HFF-Myc (cell line): ENCODE data around the gene CRMP1.

Experiments used
- DNase-seq: peaks from one replicate; pipeline ENCODE4 v3.0.0-alpha.2; 2011; ENCODE audit warnings: low read depth; ENCODE audit errors: extremely low read depth
- H3K4me3 ChIP-seq: replicated peaks from 2 replicates; pipeline ENCODE4 v1.5.1; 2011; ENCODE audit warnings: low read depth, mild to moderate bottlenecking, control low read depth, low read length
- CTCF ChIP-seq: IDR thresholded peaks from 2 replicates; pipeline ENCODE4 v1.5.1; 2012; ENCODE audit warnings: mild to moderate bottlenecking, low read depth, low read length, control low read depth; ENCODE audit errors: missing control alignments

Gene CRMP1

GRCh38 chr4:5870701-5871100 lies 22.2 kb downstream of the CRMP1 start:
- no peak for TF ChIP-seq CTCF
- no peak for DNase-seq
- H3K4me3 ChIP-seq, result no peak overlapping the region

DNA sequence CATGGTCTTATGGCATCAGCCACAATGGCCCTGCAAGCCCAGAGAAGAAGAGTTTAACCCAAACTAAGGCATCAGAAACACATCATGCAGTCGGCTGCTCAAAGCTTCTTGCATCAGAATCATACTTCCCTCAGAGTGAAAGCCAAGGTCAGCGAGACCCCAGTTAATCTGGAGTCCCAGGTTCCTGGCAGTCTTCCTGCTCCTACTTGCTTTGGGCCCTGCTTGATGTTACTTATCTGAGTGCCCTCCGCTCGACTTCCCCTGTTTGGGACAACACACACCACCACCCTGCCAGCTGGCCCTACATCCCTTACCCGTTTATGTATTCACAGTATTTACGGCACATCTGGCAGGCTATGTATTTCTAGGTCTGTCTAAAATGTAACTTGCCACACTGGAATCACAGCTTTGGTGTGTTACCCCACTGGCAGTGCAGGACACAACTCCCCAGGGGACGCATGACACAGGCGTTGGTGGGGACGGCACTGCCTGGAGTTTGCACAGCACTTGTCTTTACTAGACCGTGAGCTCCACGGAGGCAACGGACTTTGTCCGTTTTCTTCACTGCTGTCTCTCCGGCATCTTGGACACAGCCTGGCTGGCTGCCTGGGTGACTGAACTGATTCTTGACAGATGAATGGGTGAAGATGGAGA lies 22.8 kb downstream of the CRMP1 start:
- no peak for TF ChIP-seq CTCF
- no peak for DNase-seq
- no peak overlapping the region for H3K4me3 ChIP-seq

- no peak overlapping the region for H3K4me3 ChIP-seq
- DNase-seq, result no peak
Observed at GRCh38 chr4:5867866-5868265, 25.0 kb downstream of the CRMP1 start.

GRCh38 chr4:5866841-5867813 lies 25.8 kb downstream of the CRMP1 start:
- H3K4me3 ChIP-seq, result no peak overlapping the region
- no peak for DNase-seq
- no peak for TF ChIP-seq CTCF

More at GRCh38 chr4:5867866-5868265, 25.0 kb downstream of the CRMP1 start:
- no peak for TF ChIP-seq CTCF

DNA sequence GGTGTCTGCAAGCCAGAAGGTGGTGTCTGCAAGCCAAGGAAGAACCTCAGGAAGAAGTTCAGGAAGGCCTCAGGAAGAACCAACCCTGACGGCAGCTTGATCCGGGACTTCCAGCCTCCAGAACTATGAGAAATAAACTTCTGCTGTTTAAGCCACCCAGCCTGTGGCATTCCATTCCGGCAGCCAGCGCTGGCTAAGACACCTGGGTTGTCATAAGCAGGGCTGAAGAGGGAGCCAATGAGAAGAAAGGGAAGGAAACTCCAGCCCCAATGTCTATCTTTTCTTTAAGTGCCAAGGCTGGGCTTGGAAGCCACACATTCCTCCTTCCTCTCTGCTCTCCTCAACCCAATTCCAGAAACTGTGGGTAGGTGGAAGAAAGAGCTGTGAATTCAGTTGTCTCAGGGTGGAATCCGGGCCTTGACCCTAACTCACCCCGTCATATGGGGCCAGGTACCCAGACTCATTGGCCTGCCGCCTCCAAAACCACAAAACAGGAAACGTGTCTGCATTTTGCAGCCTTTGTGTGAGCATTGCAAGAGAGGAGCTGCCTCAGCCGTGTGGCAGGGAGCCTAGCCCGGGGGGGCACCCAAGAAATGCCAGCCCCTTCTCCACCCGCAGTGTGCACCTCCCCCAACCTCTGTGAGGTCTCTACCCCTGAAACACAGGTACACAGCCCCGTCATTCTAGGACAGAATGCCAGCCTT lies 26.8 kb downstream of the CRMP1 start:
- no peak for TF ChIP-seq CTCF
- H3K4me3 ChIP-seq, result no peak overlapping the region
- no peak for DNase-seq

DNA sequence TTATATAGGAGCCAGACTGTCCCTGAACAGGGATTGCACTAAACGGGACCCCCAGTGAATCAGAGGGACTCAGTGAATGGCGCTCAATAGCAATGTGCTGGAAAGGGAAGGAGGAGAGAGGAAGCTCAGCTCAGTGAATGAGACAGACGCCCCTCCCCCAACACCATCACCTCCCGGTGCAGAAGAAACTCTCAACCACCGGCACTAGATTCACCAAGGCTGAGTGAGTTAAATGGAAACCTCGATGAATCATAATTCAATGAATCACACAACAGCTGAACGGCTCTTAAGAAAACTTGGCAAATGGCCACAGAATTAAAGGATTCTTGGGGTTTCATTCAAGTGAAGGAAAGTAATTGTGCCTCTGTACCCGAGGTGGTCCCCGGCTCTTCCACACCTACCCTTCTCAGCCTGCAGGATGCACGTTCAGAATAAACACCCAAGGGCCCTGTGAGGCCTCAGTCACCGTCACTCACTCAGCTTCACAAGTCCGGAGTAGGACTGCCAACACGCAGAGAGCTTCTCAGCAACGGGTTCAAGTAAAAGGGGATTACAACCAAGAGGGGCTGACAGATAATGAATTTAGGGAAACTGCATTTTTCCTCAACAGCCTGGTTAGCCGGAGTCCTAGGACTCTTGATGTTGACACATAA lies 29.3 kb downstream of the CRMP1 start:
- DNase-seq, result peak; percentile 51
- H3K4me3 ChIP-seq, result no peak overlapping the region
- no peak for TF ChIP-seq CTCF
